Memory B cell (primary cell): ENCODE data around the gene PLA2G4C.

Experiments used
- ATAC-seq: fragments of 150-1000 bp; cut with Tn5 transposase; 2 replicates; pipeline ENCODE4 v1.10.0; 2021; ENCODE audit warnings: low read depth, mild to moderate bottlenecking, moderate library complexity
- DNase-seq, 2 donors: peaks; one replicate each; pipeline ENCODE4 v3.0.0; 2022; ENCODE audit warnings: low spot score in 2 of 2
- H3K27ac Mint-ChIP-seq: one replicate; pipeline ENCODE4 v1.8.0; 2022; ENCODE audit warnings: mild to moderate bottlenecking, moderate library complexity, mixed read lengths
- H3K27me3 Mint-ChIP-seq: one replicate; pipeline ENCODE4 v1.8.0; 2022; ENCODE audit warnings: mixed read lengths
- H3K36me3 Mint-ChIP-seq: one replicate; pipeline ENCODE4 v1.8.0; 2022; ENCODE audit warnings: mild to moderate bottlenecking, mixed read lengths
- H3K4me1 Mint-ChIP-seq: one replicate; pipeline ENCODE4 v1.8.0; 2022; ENCODE audit warnings: mixed read lengths
- H3K4me3 Mint-ChIP-seq: one replicate; pipeline ENCODE4 v1.8.0; 2022; ENCODE audit warnings: mild to moderate bottlenecking, moderate library complexity, mixed read lengths
- H3K9me3 Mint-ChIP-seq: one replicate; pipeline ENCODE4 v1.8.0; 2022; ENCODE audit warnings: mixed read lengths

The PLA2G4C gene

GRCh38 chr19:48123907-48124651 lies 13.5 kb upstream of the PLA2G4C start:
- H3K27ac Mint-ChIP-seq: peak overlapping the region; percentile 55
- H3K4me3 Mint-ChIP-seq: no peak overlapping the region
- ATAC-seq (no peak), DNase-seq (no peak)
- H3K4me1 Mint-ChIP-seq: peaks cover 9% of the 10 kb centered on the region
- H3K36me3 Mint-ChIP-seq: peaks cover 42% of the 10 kb centered on the region
- H3K27me3 Mint-ChIP-seq: no peaks in the 10 kb centered on the region
- peaks cover 6% of the 10 kb centered on the region for H3K9me3 Mint-ChIP-seq

DNA sequence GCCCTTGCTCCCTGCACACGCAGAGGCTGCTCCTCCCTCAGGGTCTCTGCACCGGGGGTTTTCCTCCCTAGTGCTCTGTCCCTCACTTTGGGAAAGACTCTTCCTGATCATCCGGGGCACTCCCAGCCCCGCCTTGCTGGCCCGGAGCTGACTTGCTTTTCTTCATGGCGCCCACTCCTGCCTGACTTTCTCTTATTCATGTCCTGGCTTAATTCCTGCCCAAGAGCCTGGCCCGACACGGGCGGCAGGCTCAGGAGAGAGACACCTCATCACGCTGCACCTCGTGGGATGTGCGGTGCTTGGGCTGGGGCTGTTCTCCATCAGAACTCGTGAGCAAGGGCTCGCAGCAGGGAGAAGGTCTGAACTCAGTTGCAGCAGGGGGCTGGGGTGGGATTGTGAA lies 11.8 kb upstream of the PLA2G4C start:
- DNase-seq: no peak
- Mint-ChIP-seq H3K4me1 (peaks cover 16% of the 10 kb centered on the region), H3K27ac (peak overlapping the region; percentile 85), H3K9me3 (peaks cover 3% of the 10 kb centered on the region), H3K4me3 (no peak overlapping the region), H3K36me3 (peaks cover 37% of the 10 kb centered on the region), H3K27me3 (no peaks in the 10 kb centered on the region)
- no peak for ATAC-seq

GRCh38 chr19:48121909-48122371 lies 11.3 kb upstream of the PLA2G4C start:
- Mint-ChIP-seq H3K4me1 (peaks cover 18% of the 10 kb centered on the region), H3K27ac (peak overlapping the region; percentile 85), H3K4me3 (no peak overlapping the region), H3K9me3 (peaks cover 3% of the 10 kb centered on the region), H3K36me3 (peaks cover 34% of the 10 kb centered on the region), H3K27me3 (no peaks in the 10 kb centered on the region)
- ATAC-seq (peak; percentile 90), DNase-seq (peak; percentile 19 to 20)

- no peak for DNase-seq
- peaks cover 18% of the 10 kb centered on the region for H3K4me1 Mint-ChIP-seq
- no peak for ATAC-seq
- no peaks in the 10 kb centered on the region for H3K27me3 Mint-ChIP-seq
- peaks cover 3% of the 10 kb centered on the region for H3K9me3 Mint-ChIP-seq
- H3K27ac Mint-ChIP-seq: peak overlapping the region; percentile 17
- H3K36me3 Mint-ChIP-seq: peaks cover 32% of the 10 kb centered on the region
- no peak overlapping the region for H3K4me3 Mint-ChIP-seq
Measured at GRCh38 chr19:48121066-48121465, 10.4 kb upstream of the PLA2G4C start.

- Mint-ChIP-seq H3K4me3 (no peak overlapping the region), H3K27me3 (no peaks in the 10 kb centered on the region), H3K27ac (no peak overlapping the region), H3K36me3 (peaks cover 29% of the 10 kb centered on the region), H3K4me1 (peaks cover 18% of the 10 kb centered on the region), H3K9me3 (peaks cover 3% of the 10 kb centered on the region)
- ATAC-seq (no peak), DNase-seq (no peak)
Measured at GRCh38 chr19:48120505-48120904, 9.9 kb upstream of the PLA2G4C start.

GRCh38 chr19:48118131-48118517 lies 7.5 kb upstream of the PLA2G4C start:
- DNase-seq (no peak), ATAC-seq (no peak)
- Mint-ChIP-seq H3K4me1 (peaks cover 16% of the 10 kb centered on the region), H3K36me3 (peaks cover 27% of the 10 kb centered on the region), H3K9me3 (peaks cover 3% of the 10 kb centered on the region), H3K4me3 (no peak overlapping the region), H3K27ac (peak overlapping the region; percentile 79), H3K27me3 (no peaks in the 10 kb centered on the region)

GRCh38 chr19:48117515-48118130 lies 7.0 kb upstream of the PLA2G4C start:
- ATAC-seq: peak; percentile 24
- peaks cover 16% of the 10 kb centered on the region for H3K4me1 Mint-ChIP-seq

DNA sequence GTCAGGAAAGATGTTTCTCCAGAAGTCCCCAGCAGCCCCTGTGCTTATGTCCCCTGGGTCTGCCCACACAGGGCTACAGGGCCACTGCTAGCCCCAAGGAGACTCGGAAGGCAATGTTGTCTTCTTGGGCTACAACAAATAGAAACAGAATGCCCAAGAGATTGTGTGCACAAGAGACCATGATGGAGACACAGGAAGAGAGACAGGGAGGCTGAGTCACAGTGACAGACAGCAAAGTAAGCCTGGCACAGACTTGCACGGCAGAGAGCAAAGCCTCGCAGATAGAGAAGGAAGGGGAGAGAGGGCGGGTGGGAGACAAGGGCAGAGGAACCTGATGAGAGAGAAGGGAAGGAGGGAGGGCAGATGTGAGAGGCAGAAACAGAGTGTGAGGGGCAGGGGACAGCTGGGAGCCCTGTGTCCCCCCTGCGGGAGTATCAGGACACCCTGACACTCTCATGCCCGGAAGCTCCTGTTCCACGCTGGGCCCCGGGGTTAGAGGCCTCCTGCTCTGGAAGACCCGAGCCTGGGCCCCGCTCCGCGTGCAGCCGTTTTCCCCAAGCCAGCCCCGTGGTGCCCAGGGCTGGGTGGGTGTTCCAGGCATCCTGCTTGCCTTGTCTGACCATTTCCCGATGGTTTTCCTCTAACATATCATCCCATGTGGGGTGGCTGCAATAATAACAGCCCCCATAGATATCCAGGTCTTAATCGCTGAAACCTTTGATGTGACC lies 2.7 kb upstream of the PLA2G4C start:
- Mint-ChIP-seq H3K9me3 (peaks cover 3% of the 10 kb centered on the region), H3K27ac (peak overlapping the region; percentile 85), H3K4me1 (peaks cover 8% of the 10 kb centered on the region), H3K36me3 (peaks cover 15% of the 10 kb centered on the region), H3K27me3 (no peaks in the 10 kb centered on the region), H3K4me3 (no peak overlapping the region)
- DNase-seq (no peak), ATAC-seq (no peak)

More at GRCh38 chr19:48117515-48118130, 7.0 kb upstream of the PLA2G4C start:
- peaks cover 25% of the 10 kb centered on the region for H3K36me3 Mint-ChIP-seq
- H3K9me3 Mint-ChIP-seq: peaks cover 3% of the 10 kb centered on the region
- H3K4me3 Mint-ChIP-seq: no peak overlapping the region
- H3K27me3 Mint-ChIP-seq: no peaks in the 10 kb centered on the region
- peak overlapping the region; percentile 79 for H3K27ac Mint-ChIP-seq
- DNase-seq: no peak

- DNase-seq (no peak), ATAC-seq (no peak)
- no peak overlapping the region for H3K4me3 Mint-ChIP-seq
- H3K36me3 Mint-ChIP-seq: peaks cover 6% of the 10 kb centered on the region
- H3K4me1 Mint-ChIP-seq: peaks cover 7% of the 10 kb centered on the region
- no peaks in the 10 kb centered on the region for H3K9me3 Mint-ChIP-seq
- H3K27me3 Mint-ChIP-seq: no peaks in the 10 kb centered on the region
- H3K27ac Mint-ChIP-seq: peak overlapping the region; percentile 85
Measured at GRCh38 chr19:48111280-48111679, 663 bp upstream of the PLA2G4C start.

DNA sequence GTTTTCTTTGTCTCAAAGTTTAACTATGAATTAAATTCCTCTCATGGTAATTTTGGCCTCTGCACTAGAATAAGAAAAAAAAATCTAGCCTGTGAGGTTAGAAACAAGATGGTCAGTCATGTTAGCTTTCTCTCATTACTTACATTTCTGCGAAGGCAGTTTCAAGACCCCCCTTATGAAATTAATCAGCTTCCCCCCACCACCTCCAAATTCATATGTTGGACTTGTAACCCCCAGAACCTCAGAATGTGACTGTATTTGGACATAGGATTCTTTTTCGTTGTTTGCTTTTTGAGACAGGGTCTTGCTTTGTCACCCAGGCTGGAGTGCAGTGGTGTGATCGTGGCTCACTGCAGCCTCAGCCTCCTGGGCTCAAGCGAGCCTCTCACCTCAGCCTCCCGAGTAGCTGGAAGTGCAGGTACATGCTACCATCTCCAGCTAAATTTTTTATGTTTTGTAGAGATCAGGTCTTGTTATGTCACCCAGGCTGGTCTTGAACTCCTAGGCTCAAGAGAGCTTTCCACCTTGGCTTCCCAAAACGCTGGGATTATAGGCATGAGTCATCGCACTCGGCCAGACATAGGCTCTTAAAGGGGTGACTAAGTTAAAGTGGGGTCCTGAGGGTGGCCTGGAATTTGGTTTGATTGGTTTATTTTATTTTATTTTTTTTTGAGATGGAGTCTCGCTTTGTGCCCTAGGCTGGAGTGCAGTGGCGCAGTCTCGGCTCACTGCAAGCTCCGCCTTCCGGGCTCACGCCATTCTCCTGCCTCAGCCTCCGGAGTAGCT lies 1.4 kb downstream of the PLA2G4C start:
- peaks cover 6% of the 10 kb centered on the region for H3K36me3 Mint-ChIP-seq
- ATAC-seq: no peak
- peak overlapping the region; percentile 59 for H3K4me3 Mint-ChIP-seq
- no peak for DNase-seq
- H3K27me3 Mint-ChIP-seq: no peaks in the 10 kb centered on the region
- H3K4me1 Mint-ChIP-seq: peaks cover 9% of the 10 kb centered on the region
- no peaks in the 10 kb centered on the region for H3K9me3 Mint-ChIP-seq
- H3K27ac Mint-ChIP-seq: no peak overlapping the region

DNA sequence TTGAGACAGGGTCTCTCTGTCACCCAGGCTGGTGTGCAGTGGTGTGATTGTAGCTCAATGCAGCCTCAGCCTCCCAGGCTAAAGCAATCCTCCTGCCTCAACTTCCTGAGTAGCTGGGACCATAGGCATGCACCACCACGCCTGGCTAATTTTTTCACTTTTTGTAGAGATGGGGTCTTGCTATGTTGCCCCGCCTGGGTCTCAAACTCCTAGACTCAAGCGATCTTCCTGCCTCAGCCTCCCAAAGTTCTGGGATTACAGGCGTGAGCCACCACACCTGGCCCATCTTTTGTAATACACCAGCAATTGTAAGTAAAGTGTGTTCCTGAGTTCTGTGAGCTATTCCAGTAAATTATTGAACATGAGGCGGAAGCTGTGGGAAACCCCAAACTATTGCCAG lies 6.7 kb downstream of the PLA2G4C start:
- Mint-ChIP-seq H3K27ac (no peak overlapping the region), H3K27me3 (no peaks in the 10 kb centered on the region), H3K4me1 (peaks cover 11% of the 10 kb centered on the region), H3K9me3 (no peaks in the 10 kb centered on the region), H3K4me3 (no peak overlapping the region), H3K36me3 (peaks cover 20% of the 10 kb centered on the region)
- DNase-seq (no peak), ATAC-seq (no peak)

DNA sequence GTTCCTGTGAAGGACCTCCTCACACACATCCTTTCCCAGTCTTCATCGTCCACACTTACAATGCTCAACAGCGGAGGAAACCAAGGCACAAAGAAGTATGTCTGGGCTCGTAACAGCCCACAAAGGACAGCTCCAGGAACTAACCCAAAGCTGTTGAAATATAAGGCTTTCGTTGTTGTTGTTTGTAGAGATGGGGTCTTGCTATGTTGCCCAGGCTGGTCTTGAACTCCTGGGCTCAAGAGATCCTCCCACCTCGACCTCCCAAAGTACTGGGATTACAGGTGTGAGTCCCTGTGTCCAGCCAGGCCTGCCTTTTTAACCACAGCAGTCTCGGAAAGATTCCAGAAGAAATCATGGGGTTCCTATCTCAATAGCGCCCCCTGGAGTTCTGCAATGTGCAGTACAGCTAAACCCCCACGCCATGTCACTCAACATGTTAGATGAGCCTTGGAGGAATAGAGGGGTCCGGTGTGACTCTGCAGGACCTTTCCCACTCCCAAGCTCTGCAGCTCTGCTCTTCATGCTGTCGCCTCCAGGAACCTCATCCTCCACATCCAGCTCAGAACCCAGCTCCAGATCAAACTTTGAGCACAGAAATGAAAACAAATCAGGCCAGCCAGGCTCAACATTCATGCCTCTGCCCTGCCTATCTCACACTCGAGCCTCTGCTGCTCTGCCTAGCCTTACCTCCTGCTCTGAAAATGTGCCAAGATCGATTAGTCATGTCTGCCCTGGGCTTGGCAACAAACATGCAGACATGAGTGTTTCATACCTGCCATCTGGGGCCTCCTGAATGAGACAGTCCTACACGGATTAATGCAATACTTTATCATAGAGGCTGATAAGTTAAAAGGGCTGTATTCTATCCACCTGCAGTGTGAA lies 7.5 kb downstream of the PLA2G4C start:
- Mint-ChIP-seq H3K4me1 (peaks cover 11% of the 10 kb centered on the region), H3K27ac (peak overlapping the region; percentile 35), H3K36me3 (peaks cover 20% of the 10 kb centered on the region), H3K27me3 (no peaks in the 10 kb centered on the region), H3K4me3 (no peak overlapping the region), H3K9me3 (no peaks in the 10 kb centered on the region)
- no peak for DNase-seq
- no peak for ATAC-seq

GRCh38 chr19:48095612-48096175 lies 14.9 kb downstream of the PLA2G4C start:
- no peaks in the 10 kb centered on the region for H3K4me1 Mint-ChIP-seq
- ATAC-seq: no peak
- H3K27ac Mint-ChIP-seq: no peak overlapping the region
- H3K27me3 Mint-ChIP-seq: no peaks in the 10 kb centered on the region
- no peak overlapping the region for H3K4me3 Mint-ChIP-seq
- peaks cover 9% of the 10 kb centered on the region for H3K9me3 Mint-ChIP-seq
- no peak for DNase-seq
- peaks cover 51% of the 10 kb centered on the region for H3K36me3 Mint-ChIP-seq
